Prostate gland (tissue), 2 donors: Measurements from ENCODE around the gene SPINT1.
A peak's percentile ranks its signal among the peaks of the same experiment; 100 is the strongest.

Experiments used
- POLR2A ChIP-seq: fragments of 450-650 bp; IDR thresholded peaks from one replicate; pipeline ENCODE4 v1.6.1; 2016; ENCODE audit warnings: antibody characterized with exemption, mild to moderate bottlenecking
- TF ChIP-seq, protein P1 (sequence below), 4 experiments: fragments of 200-600 bp in 2 of 4; fragments of 450-650 bp in 2 of 4; sonication (generic) in 2 of 4; IDR thresholded peaks; 1 replicate in 3 of 4; 2 replicates in 1 of 4; pipeline ENCODE4 v1.5.1; 2016 to 2019; ENCODE audit warnings: antibody characterized with exemption in 4 of 4, mild to moderate bottlenecking in 2 of 4, moderate library complexity in 2 of 4

DNA sequence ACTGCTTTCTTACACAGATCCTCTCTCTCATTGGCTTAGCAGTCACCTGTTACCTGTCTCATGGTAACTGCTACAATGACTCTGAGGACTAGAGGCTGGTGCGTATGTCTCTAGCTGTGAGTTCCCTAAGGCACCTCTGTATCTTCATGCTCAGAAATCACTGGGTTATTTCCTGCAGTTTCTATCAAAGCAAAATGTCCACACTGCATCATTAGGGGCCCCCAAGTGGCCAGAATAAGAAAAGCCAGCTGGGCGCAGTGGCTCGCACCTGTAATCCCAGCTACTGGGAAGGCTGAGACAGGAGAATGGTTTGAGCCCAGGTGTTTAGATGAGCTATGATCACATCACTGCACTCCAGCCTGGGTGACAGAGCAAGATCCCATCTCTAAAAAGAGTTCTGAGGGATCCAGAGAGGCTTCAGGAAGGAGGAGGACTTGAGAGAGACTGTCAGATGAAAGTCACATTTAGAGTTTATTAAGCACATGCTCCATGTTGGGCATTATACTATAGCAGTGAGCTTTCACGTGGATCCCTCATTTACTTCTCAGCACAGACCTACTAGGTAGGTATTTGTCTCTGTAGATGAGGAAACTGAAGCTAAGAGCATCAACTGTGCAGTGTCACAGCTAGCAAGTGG is 48.1 kb downstream of the SPINT1 start:
- TF ChIP-seq, protein P1, sequence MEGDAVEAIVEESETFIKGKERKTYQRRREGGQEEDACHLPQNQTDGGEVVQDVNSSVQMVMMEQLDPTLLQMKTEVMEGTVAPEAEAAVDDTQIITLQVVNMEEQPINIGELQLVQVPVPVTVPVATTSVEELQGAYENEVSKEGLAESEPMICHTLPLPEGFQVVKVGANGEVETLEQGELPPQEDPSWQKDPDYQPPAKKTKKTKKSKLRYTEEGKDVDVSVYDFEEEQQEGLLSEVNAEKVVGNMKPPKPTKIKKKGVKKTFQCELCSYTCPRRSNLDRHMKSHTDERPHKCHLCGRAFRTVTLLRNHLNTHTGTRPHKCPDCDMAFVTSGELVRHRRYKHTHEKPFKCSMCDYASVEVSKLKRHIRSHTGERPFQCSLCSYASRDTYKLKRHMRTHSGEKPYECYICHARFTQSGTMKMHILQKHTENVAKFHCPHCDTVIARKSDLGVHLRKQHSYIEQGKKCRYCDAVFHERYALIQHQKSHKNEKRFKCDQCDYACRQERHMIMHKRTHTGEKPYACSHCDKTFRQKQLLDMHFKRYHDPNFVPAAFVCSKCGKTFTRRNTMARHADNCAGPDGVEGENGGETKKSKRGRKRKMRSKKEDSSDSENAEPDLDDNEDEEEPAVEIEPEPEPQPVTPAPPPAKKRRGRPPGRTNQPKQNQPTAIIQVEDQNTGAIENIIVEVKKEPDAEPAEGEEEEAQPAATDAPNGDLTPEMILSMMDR (IDR thresholded peaks at IDR 0.05) = peak in 3 of 4 experiments; percentile 52 to 79 (median 77)
- no peak for TF ChIP-seq POLR2A
